ENCODE results near the gene ETV6. TPM values are rescaled to one million over a fixed set of nuclear protein-coding genes. Genes with fewer than 3 reads are reported as not detected.

The ETV6 gene
- total RNA-seq, 2 donors from 2014 or later = 17.5 to 17.9 TPM

GRCh38 chr12:11939223-11939622 is 289.7 kb downstream of the ETV6 start:
- ATAC-seq = no peak
- 91 to 92% methylated on average over 4 of the region's 4 CpGs for WGBS, 2 donors
- no peak overlapping the region for H3K4me3 ChIP-seq

GRCh38 chr12:11941606-11942337 is 292.3 kb downstream of the ETV6 start:
- no peaks in the 10 kb centered on the region for H3K9me3 ChIP-seq
- no peaks in the 10 kb centered on the region for H3K27me3 ChIP-seq
- 58 to 81% methylated on average over 1 of the region's 1 CpG for WGBS, 2 donors
- H3K4me3 ChIP-seq = no peak overlapping the region
- DNase-seq (no peak), ATAC-seq (no peak)
- TF ChIP-seq, protein P1, sequence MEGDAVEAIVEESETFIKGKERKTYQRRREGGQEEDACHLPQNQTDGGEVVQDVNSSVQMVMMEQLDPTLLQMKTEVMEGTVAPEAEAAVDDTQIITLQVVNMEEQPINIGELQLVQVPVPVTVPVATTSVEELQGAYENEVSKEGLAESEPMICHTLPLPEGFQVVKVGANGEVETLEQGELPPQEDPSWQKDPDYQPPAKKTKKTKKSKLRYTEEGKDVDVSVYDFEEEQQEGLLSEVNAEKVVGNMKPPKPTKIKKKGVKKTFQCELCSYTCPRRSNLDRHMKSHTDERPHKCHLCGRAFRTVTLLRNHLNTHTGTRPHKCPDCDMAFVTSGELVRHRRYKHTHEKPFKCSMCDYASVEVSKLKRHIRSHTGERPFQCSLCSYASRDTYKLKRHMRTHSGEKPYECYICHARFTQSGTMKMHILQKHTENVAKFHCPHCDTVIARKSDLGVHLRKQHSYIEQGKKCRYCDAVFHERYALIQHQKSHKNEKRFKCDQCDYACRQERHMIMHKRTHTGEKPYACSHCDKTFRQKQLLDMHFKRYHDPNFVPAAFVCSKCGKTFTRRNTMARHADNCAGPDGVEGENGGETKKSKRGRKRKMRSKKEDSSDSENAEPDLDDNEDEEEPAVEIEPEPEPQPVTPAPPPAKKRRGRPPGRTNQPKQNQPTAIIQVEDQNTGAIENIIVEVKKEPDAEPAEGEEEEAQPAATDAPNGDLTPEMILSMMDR (IDR thresholded peaks at IDR 0.05) = no peak
- no peak for TF ChIP-seq POLR2A (IDR thresholded peaks at IDR 0.05)
- no peak overlapping the region for H3K27ac ChIP-seq
- H3K4me1 ChIP-seq = no peaks in the 10 kb centered on the region
- H3K36me3 ChIP-seq (replicated peaks in 1 of 2; ENCODE audit: insufficient read depth in 1 of 2, low read depth in 2 of 2) = no peaks in the 10 kb centered on the region
- intact Hi-C loops (cut with DNase I) = no loop called here

More at GRCh38 chr12:11939223-11939622, 289.7 kb downstream of the ETV6 start:
- no peak for TF ChIP-seq POLR2A (IDR thresholded peaks at IDR 0.05)
- TF ChIP-seq, protein P1 (IDR thresholded peaks at IDR 0.05) = no peak
- intact Hi-C loops (cut with DNase I) = no loop called here
- H3K36me3 ChIP-seq (replicated peaks in 1 of 2; ENCODE audit: insufficient read depth in 1 of 2, low read depth in 2 of 2) = no peaks in the 10 kb centered on the region
- H3K9me3 ChIP-seq = no peaks in the 10 kb centered on the region
- no peaks in the 10 kb centered on the region for H3K27me3 ChIP-seq
- no peaks in the 10 kb centered on the region for H3K4me1 ChIP-seq
- no peak for DNase-seq
- no peak overlapping the region for H3K27ac ChIP-seq

DNA sequence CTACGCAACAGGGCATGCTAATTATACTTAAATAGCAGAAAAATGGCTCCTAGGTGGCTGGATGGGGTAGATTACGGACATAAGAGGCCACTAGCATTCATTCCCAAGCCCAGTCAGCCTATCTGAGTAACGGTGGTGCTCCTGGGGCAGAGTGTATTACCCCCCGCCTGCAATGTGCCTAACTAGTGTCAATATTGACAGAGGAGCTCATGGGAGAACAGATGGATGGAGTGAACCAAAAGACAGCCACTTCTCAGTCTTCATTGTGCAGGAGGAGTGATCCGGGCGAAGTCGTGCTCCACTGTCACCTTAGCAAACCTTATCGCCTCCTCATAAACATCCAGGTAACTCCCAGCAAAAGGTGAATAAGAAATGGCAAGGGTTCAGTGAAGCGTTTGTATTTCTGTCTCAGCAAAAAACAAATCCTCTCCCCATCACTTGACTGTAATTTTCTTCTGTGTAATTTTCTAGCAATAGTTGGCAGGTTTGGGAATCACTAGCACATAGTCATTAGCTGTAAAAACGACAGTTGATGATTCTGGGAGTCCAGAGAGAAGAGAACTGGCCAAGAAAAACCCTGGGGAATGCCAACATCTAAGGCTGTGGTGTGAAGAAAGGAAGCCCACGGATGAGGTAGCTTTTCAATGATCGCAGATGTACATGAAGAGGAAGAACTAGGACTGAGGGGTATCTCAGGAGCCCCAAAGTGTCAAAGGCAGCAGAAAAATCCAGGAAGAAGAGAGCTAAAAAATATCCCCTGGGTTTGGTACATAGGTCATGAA is 294.6 kb downstream of the ETV6 start:
- WGBS, 2 donors = 80 to 82% methylated on average over 12 of the region's 12 CpGs
- Histone ChIP-seq H3K27me3 (no peaks in the 10 kb centered on the region), H3K27ac (no peak overlapping the region), H3K9me3 (no peaks in the 10 kb centered on the region), H3K4me3 (no peak overlapping the region), H3K36me3 (replicated peaks in 1 of 2; ENCODE audit: insufficient read depth in 1 of 2, low read depth in 2 of 2) (no peaks in the 10 kb centered on the region), H3K4me1 (no peaks in the 10 kb centered on the region)
- no peak for DNase-seq
- TF ChIP-seq POLR2A (IDR thresholded peaks at IDR 0.05) = no peak
- TF ChIP-seq, protein P1 (IDR thresholded peaks at IDR 0.05) = no peak
- ATAC-seq = no peak
- intact Hi-C loops (cut with DNase I) = no loop called here
